GOT3 (cell line): ENCODE results near the gene CAPN5.

ENCODE experiments used
- DNase-seq: peaks from one replicate; lab custom pipeline; 2025; ENCODE audit warnings: mixed read lengths; lab: John Stamatoyannopoulos, UW

Gene CAPN5

GRCh38 chr11:77100166-77101042 is 33.6 kb downstream of the CAPN5 start:
- DNase-seq = no peak

- DNase-seq = no peak
These were observed 34.3 kb downstream of the CAPN5 start for GRCh38 chr11:77101043-77101537.

- no peak for DNase-seq
These were observed 35.8 kb downstream of the CAPN5 start, which contains the start of gene OMP for GRCh38 chr11:77102246-77103210. TSS of gene OMP (plus strand) at chr11:77102840. CDS start at chr11:77102840, 0 bp downstream.

- no peak for DNase-seq
These were observed 36.5 kb downstream of the CAPN5 start for GRCh38 chr11:77103319-77103718.

GRCh38 chr11:77104727-77105126 is 38.0 kb downstream of the CAPN5 start:
- DNase-seq = no peak

- no peak for DNase-seq
These were observed 39.5 kb downstream of the CAPN5 start for GRCh38 chr11:77106321-77106720.

GRCh38 chr11:77106759-77107158 is 40.0 kb downstream of the CAPN5 start:
- no peak for DNase-seq

GRCh38 chr11:77107950-77108349 is 41.2 kb downstream of the CAPN5 start:
- no peak for DNase-seq

- DNase-seq = no peak
These were observed 41.7 kb downstream of the CAPN5 start for GRCh38 chr11:77108436-77108835.

GRCh38 chr11:77109236-77110019 is 42.7 kb downstream of the CAPN5 start:
- DNase-seq = no peak

GRCh38 chr11:77110836-77111235 is 44.1 kb downstream of the CAPN5 start:
- no peak for DNase-seq

- DNase-seq = no peak
These were observed 44.5 kb downstream of the CAPN5 start for GRCh38 chr11:77111277-77111676.

- DNase-seq = no peak
These were observed 45.2 kb downstream of the CAPN5 start for GRCh38 chr11:77111946-77112345.

GRCh38 chr11:77112641-77113381 is 46.0 kb downstream of the CAPN5 start:
- DNase-seq = no peak

- no peak for DNase-seq
These were observed 46.8 kb downstream of the CAPN5 start for GRCh38 chr11:77113382-77114088.

GRCh38 chr11:77114089-77114463 is 47.3 kb downstream of the CAPN5 start:
- DNase-seq = no peak

- DNase-seq = no peak
These were observed 48.4 kb downstream of the CAPN5 start for GRCh38 chr11:77115181-77115611.

- DNase-seq = no peak
These were observed 49.2 kb downstream of the CAPN5 start for GRCh38 chr11:77115956-77116355.

GRCh38 chr11:77117492-77117891 is 50.7 kb downstream of the CAPN5 start:
- DNase-seq = no peak

- no peak for DNase-seq
These were observed 51.3 kb downstream of the CAPN5 start for GRCh38 chr11:77118086-77118485.
